ENCODE measurements around the gene RNF5. TPM values are rescaled to one million over a fixed set of nuclear protein-coding genes. Genes with fewer than 3 reads are reported as not detected.

Gene RNF5
- total RNA-seq, 1 experiment from 2014 or later: 114 TPM

- POLR2A ChIA-PET: interaction anchor here (0.8 to 1.0 kb wide), 3 partner anchors 44 to 288 kb away, joined by 3 to 6 read pairs (median 4); no protein-coding TSS in a partner anchor
- H3K9me3 Mint-ChIP-seq: no peaks in the 10 kb centered on the region
- peak overlapping the region; percentile 71 for H3K4me3 Mint-ChIP-seq
- peaks cover 11% of the 10 kb centered on the region; the same call in 1 of the 2 replicates for H3K36me3 Mint-ChIP-seq
- H3K27me3 Mint-ChIP-seq (ENCODE audit: low read depth): peaks cover 59% of the 10 kb centered on the region
- no peak overlapping the region for H3K27ac Mint-ChIP-seq
- CTCF ChIA-PET: interaction anchor here (0.5 to 3.3 kb wide), 8 partner anchors 8 to 44 kb away, joined by 3 to 20 read pairs (median 4); partner anchors contain the start of genes FKBPL and PBX2
- ATAC-seq: no peak
- DNase-seq (ENCODE audit: low spot score): no peak
- H3K4me1 Mint-ChIP-seq: peaks cover 51% of the 10 kb centered on the region
- no peak for TF ChIP-seq CREB1 (CRISPR knock-in tag; IDR thresholded peaks at IDR 0.05)
These were observed 26.9 kb upstream of the RNF5 start for GRCh38 chr6:32151181-32151862.

- peaks cover 11% of the 10 kb centered on the region; the same call in 1 of the 2 replicates for H3K36me3 Mint-ChIP-seq
- H3K27me3 Mint-ChIP-seq (ENCODE audit: low read depth): peaks cover 54% of the 10 kb centered on the region
- no peaks in the 10 kb centered on the region for H3K9me3 Mint-ChIP-seq
- no peak for ATAC-seq
- H3K27ac Mint-ChIP-seq: no peak within 1 kb of the TSS
- no peak for DNase-seq (ENCODE audit: low spot score)
- peaks cover 45% of the 10 kb centered on the region for H3K4me1 Mint-ChIP-seq
- H3K4me3 Mint-ChIP-seq: peak within 1 kb of the TSS; percentile 100
- CTCF ChIA-PET: interaction anchor here (0.5 to 3.3 kb wide), 9 partner anchors 13 to 44 kb away, joined by 3 to 20 read pairs (median 8); partner anchors contain the start of genes ATF6B, FKBPL and PBX2
- POLR2A ChIA-PET: interaction anchor here (0.6 to 1.8 kb wide), 4 partner anchors 24 to 289 kb away, joined by 4 to 7 read pairs (median 5); partner anchors contain the start of gene ATF6B
- TF ChIP-seq GRHL2 (CRISPR knock-in tag; IDR thresholded peaks at IDR 0.05; ENCODE audit: insufficient replicate concordance, severe bottlenecking) (no peak), IRF2 (CRISPR knock-in tag; IDR thresholded peaks at IDR 0.05; ENCODE audit: borderline replicate concordance, low read depth) (no peak), E2F1 (CRISPR knock-in tag; IDR thresholded peaks at IDR 0.05) (no peak), JUN (CRISPR knock-in tag; IDR thresholded peaks at IDR 0.05) (no peak), RELA (CRISPR knock-in tag; IDR thresholded peaks at IDR 0.05; ENCODE audit: borderline replicate concordance) (no peak), SP1 (CRISPR knock-in tag; conservative IDR thresholded peaks at IDR 0.05) (no peak), CREM (CRISPR knock-in tag; IDR thresholded peaks at IDR 0.05) (no peak), CREB1 (CRISPR knock-in tag; IDR thresholded peaks at IDR 0.05) (no peak), HMGXB4 (CRISPR knock-in tag; IDR thresholded peaks at IDR 0.05) (no peak), GABPB1 (CRISPR knock-in tag; IDR thresholded peaks at IDR 0.05) (no peak), NR2C2 (CRISPR knock-in tag; IDR thresholded peaks at IDR 0.05) (no peak)
- TF ChIP-seq, protein P1, sequence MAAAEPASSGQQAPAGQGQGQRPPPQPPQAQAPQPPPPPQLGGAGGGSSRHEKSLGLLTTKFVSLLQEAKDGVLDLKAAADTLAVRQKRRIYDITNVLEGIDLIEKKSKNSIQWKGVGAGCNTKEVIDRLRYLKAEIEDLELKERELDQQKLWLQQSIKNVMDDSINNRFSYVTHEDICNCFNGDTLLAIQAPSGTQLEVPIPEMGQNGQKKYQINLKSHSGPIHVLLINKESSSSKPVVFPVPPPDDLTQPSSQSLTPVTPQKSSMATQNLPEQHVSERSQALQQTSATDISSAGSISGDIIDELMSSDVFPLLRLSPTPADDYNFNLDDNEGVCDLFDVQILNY (CRISPR knock-in tag; IDR thresholded peaks at IDR 0.05): no peak
- TF ChIP-seq, protein P2, sequence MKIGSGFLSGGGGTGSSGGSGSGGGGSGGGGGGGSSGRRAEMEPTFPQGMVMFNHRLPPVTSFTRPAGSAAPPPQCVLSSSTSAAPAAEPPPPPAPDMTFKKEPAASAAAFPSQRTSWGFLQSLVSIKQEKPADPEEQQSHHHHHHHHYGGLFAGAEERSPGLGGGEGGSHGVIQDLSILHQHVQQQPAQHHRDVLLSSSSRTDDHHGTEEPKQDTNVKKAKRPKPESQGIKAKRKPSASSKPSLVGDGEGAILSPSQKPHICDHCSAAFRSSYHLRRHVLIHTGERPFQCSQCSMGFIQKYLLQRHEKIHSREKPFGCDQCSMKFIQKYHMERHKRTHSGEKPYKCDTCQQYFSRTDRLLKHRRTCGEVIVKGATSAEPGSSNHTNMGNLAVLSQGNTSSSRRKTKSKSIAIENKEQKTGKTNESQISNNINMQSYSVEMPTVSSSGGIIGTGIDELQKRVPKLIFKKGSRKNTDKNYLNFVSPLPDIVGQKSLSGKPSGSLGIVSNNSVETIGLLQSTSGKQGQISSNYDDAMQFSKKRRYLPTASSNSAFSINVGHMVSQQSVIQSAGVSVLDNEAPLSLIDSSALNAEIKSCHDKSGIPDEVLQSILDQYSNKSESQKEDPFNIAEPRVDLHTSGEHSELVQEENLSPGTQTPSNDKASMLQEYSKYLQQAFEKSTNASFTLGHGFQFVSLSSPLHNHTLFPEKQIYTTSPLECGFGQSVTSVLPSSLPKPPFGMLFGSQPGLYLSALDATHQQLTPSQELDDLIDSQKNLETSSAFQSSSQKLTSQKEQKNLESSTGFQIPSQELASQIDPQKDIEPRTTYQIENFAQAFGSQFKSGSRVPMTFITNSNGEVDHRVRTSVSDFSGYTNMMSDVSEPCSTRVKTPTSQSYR (CRISPR knock-in tag; IDR thresholded peaks at IDR 0.05): no peak
These were observed 26.1 kb upstream of the RNF5 start, which contains the start of gene PRRT1 for GRCh38 chr6:32151863-32152768. PRRT1 (minus strand) TSS chr6:32151939; CDS start chr6:32151827, 112 bp downstream.
